Endothelial cell of umbilical vein (primary cell): ENCODE data around the gene UBASH3A.

Experiments used
- EZH2 ChIP-seq: IDR thresholded peaks from 2 replicates; pipeline ENCODE4 v1.6.1; 2012; ENCODE audit warnings: borderline replicate concordance, low read depth, mild to moderate bottlenecking, moderate library complexity, low read length, inconsistent platforms; ENCODE audit not compliant: severe bottlenecking
- POLR2A ChIP-seq: IDR thresholded peaks from 2 replicates; pipeline ENCODE4 v1.6.1; 2012; ENCODE audit warnings: low read depth, mild to moderate bottlenecking, control low read depth, low read length
- POLR2AphosphoS5 ChIP-seq: IDR thresholded peaks from 2 replicates; pipeline ENCODE4 v1.6.1; 2012; ENCODE audit warnings: low read depth, mild to moderate bottlenecking, control low read depth, low read length, moderate library complexity; ENCODE audit not compliant: insufficient read depth
- TF ChIP-seq, protein P1 (sequence below), 2 donors: IDR thresholded peaks; 1 replicate in 1 of 2; 2 replicates in 1 of 2; pipeline ENCODE4 v1.5.1; 2011; ENCODE audit warnings: low read length in 2 of 2, mild to moderate bottlenecking in 2 of 2, moderate library complexity in 2 of 2, control low read depth in 1 of 2, inconsistent platforms in 1 of 2, low read depth in 1 of 2; ENCODE audit not compliant: insufficient read depth in 1 of 2; ENCODE audit errors: extremely low read depth in 1 of 2
- TF ChIP-seq, protein P2 (sequence below): IDR thresholded peaks from 2 replicates; pipeline ENCODE4 v1.6.1; 2011; ENCODE audit not compliant: insufficient read depth, insufficient read length

DNA sequence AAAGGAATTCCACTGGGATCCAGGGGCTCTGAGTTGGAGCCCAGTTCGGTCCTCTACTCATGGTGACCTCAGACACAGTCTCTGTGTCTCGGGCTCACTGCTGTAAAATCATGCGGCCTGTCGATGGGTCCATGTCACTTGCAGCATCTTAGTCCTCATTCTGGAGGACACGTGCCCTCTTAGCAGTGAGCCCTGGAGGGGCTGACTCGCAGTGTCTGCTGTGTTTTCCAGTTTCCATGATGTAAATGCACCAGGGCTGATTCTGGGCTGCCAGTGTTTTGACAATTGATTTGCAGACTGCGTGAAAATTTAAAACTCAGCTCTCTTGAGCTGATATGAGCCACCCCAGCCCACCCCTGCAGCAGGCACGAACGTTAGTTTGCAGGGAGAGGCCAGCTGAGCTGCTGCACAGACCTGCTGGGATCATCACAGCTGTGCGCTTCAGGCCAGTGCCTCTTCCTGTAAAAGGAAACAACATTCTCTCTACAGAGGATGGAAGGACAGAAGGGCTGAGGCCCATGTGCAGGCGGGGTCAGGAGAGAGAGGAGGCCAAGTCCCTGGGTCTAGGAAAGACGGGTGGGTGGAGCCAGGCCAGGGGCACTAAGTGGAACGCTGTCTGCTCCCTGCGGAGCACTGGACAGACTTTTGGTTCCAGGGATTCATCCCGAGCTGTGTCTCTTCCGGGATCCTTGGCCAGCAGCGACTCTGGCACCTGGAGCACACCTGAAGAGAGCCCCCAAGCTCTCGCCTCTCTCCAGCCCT, 49.7 kb downstream of the UBASH3A start:
- TF ChIP-seq POLR2A (no peak), EZH2 (no peak), POLR2AphosphoS5 (no peak)
- TF ChIP-seq, protein P1, sequence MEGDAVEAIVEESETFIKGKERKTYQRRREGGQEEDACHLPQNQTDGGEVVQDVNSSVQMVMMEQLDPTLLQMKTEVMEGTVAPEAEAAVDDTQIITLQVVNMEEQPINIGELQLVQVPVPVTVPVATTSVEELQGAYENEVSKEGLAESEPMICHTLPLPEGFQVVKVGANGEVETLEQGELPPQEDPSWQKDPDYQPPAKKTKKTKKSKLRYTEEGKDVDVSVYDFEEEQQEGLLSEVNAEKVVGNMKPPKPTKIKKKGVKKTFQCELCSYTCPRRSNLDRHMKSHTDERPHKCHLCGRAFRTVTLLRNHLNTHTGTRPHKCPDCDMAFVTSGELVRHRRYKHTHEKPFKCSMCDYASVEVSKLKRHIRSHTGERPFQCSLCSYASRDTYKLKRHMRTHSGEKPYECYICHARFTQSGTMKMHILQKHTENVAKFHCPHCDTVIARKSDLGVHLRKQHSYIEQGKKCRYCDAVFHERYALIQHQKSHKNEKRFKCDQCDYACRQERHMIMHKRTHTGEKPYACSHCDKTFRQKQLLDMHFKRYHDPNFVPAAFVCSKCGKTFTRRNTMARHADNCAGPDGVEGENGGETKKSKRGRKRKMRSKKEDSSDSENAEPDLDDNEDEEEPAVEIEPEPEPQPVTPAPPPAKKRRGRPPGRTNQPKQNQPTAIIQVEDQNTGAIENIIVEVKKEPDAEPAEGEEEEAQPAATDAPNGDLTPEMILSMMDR (IDR thresholded peaks at IDR 0.05; ENCODE audit: extremely low read depth in 1 of 2, insufficient read depth in 1 of 2, low read depth in 1 of 2, low read length in 2 of 2), result no peak
- TF ChIP-seq, protein P2, sequence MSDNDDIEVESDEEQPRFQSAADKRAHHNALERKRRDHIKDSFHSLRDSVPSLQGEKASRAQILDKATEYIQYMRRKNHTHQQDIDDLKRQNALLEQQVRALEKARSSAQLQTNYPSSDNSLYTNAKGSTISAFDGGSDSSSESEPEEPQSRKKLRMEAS, result no peak
